Measurements from ENCODE around the gene PDE2A. TPM values are rescaled to one million over a fixed set of nuclear protein-coding genes. Genes with fewer than 3 reads are reported as not detected.

PDE2A gene
- total RNA-seq, 1 donor from 2014 or later: 0.82 TPM

GRCh38 chr11:72582206-72583176 lies 91.7 kb downstream of the PDE2A start:
- Mint-ChIP-seq H3K27ac (ENCODE audit: unreplicated experiment) (no peak overlapping the region), H3K27me3 (ENCODE audit: low read depth, unreplicated experiment) (peaks cover 76% of the 10 kb centered on the region), H3K36me3 (ENCODE audit: low read depth, unreplicated experiment) (peaks cover 2% of the 10 kb centered on the region), H3K4me3 (ENCODE audit: unreplicated experiment) (no peak overlapping the region), H3K9me3 (ENCODE audit: unreplicated experiment) (peaks cover 5% of the 10 kb centered on the region), H3K4me1 (ENCODE audit: low read depth, unreplicated experiment) (no peaks in the 10 kb centered on the region)
- Histone ChIP-seq H4K20me1 (ENCODE audit: insufficient read depth, low read length) (peaks cover 5% of the 10 kb centered on the region), H3K9me3 (ENCODE audit: insufficient read depth, low read depth, low read length) (no peaks in the 10 kb centered on the region), H3K4me3 (ENCODE audit: insufficient read depth, low read depth, low read length) (no peak overlapping the region), H3K27me3 (ENCODE audit: insufficient read depth, low read length) (peaks cover 22% of the 10 kb centered on the region), H3K27ac (ENCODE audit: low read depth, low read length) (no peak overlapping the region), H3K79me2 (ENCODE audit: insufficient read depth, low read length) (no peaks in the 10 kb centered on the region), H2AFZ (ENCODE audit: low read depth, low read length) (no peak overlapping the region), H3K36me3 (ENCODE audit: insufficient read depth, low read length) (no peaks in the 10 kb centered on the region), H3K4me1 (ENCODE audit: insufficient read depth, low read length) (no peaks in the 10 kb centered on the region), H3K9ac (ENCODE audit: low read length) (no peak overlapping the region), H3K4me2 (ENCODE audit: low read length) (no peak overlapping the region)
- DNase-seq (ENCODE audit: low read depth) (no peak), FAIRE-seq (no peak)
- TF ChIP-seq CTCF (IDR thresholded peaks at IDR 0.05; ENCODE audit: insufficient read depth, low read depth, low read length) (no peak), EZH2 (IDR thresholded peaks at IDR 0.05; ENCODE audit: insufficient read depth, low read length) (no peak)

- Histone ChIP-seq H3K36me3 (ENCODE audit: insufficient read depth, low read length) (no peaks in the 10 kb centered on the region), H3K4me2 (ENCODE audit: low read length) (no peak overlapping the region), H3K4me1 (ENCODE audit: insufficient read depth, low read length) (no peaks in the 10 kb centered on the region), H3K9me3 (ENCODE audit: insufficient read depth, low read depth, low read length) (no peaks in the 10 kb centered on the region), H3K9ac (ENCODE audit: low read length) (no peak overlapping the region), H3K27me3 (ENCODE audit: insufficient read depth, low read length) (peaks cover 15% of the 10 kb centered on the region), H3K27ac (ENCODE audit: low read depth, low read length) (no peak overlapping the region), H4K20me1 (ENCODE audit: insufficient read depth, low read length) (peaks cover 5% of the 10 kb centered on the region), H2AFZ (ENCODE audit: low read depth, low read length) (no peak overlapping the region), H3K4me3 (ENCODE audit: insufficient read depth, low read depth, low read length) (no peak overlapping the region), H3K79me2 (ENCODE audit: insufficient read depth, low read length) (no peaks in the 10 kb centered on the region)
- TF ChIP-seq EZH2 (IDR thresholded peaks at IDR 0.05; ENCODE audit: insufficient read depth, low read length): no peak
- no peak for TF ChIP-seq CTCF (IDR thresholded peaks at IDR 0.05; ENCODE audit: insufficient read depth, low read depth, low read length)
- peaks cover 5% of the 10 kb centered on the region for H3K9me3 Mint-ChIP-seq (ENCODE audit: unreplicated experiment)
- no peak overlapping the region for H3K4me3 Mint-ChIP-seq (ENCODE audit: unreplicated experiment)
- H3K36me3 Mint-ChIP-seq (ENCODE audit: low read depth, unreplicated experiment): peaks cover 2% of the 10 kb centered on the region
- no peaks in the 10 kb centered on the region for H3K4me1 Mint-ChIP-seq (ENCODE audit: low read depth, unreplicated experiment)
- H3K27ac Mint-ChIP-seq (ENCODE audit: unreplicated experiment): no peak overlapping the region
- DNase-seq (ENCODE audit: low read depth): no peak
- no peak for FAIRE-seq
- H3K27me3 Mint-ChIP-seq (ENCODE audit: low read depth, unreplicated experiment): peaks cover 68% of the 10 kb centered on the region
Observed at GRCh38 chr11:72581067-72581466, 93.2 kb downstream of the PDE2A start.

GRCh38 chr11:72580642-72580950 lies 93.6 kb downstream of the PDE2A start:
- H3K4me1 Mint-ChIP-seq (ENCODE audit: low read depth, unreplicated experiment): no peaks in the 10 kb centered on the region
- DNase-seq (ENCODE audit: low read depth) (no peak), FAIRE-seq (no peak)
- H3K4me2 ChIP-seq (ENCODE audit: low read length): no peak overlapping the region
- no peak overlapping the region for H3K4me3 ChIP-seq (ENCODE audit: insufficient read depth, low read depth, low read length)
- H4K20me1 ChIP-seq (ENCODE audit: insufficient read depth, low read length): peaks cover 4% of the 10 kb centered on the region
- no peak overlapping the region for H2AFZ ChIP-seq (ENCODE audit: low read depth, low read length)
- H3K9me3 Mint-ChIP-seq (ENCODE audit: unreplicated experiment): peaks cover 5% of the 10 kb centered on the region
- peaks cover 14% of the 10 kb centered on the region for H3K27me3 ChIP-seq (ENCODE audit: insufficient read depth, low read length)
- H3K27me3 Mint-ChIP-seq (ENCODE audit: low read depth, unreplicated experiment): peaks cover 66% of the 10 kb centered on the region
- peaks cover 2% of the 10 kb centered on the region for H3K36me3 Mint-ChIP-seq (ENCODE audit: low read depth, unreplicated experiment)
- TF ChIP-seq CTCF (IDR thresholded peaks at IDR 0.05; ENCODE audit: insufficient read depth, low read depth, low read length): no peak
- no peak for TF ChIP-seq EZH2 (IDR thresholded peaks at IDR 0.05; ENCODE audit: insufficient read depth, low read length)
- no peaks in the 10 kb centered on the region for H3K4me1 ChIP-seq (ENCODE audit: insufficient read depth, low read length)
- H3K9ac ChIP-seq (ENCODE audit: low read length): no peak overlapping the region
- H3K36me3 ChIP-seq (ENCODE audit: insufficient read depth, low read length): no peaks in the 10 kb centered on the region
- no peaks in the 10 kb centered on the region for H3K9me3 ChIP-seq (ENCODE audit: insufficient read depth, low read depth, low read length)
- no peak overlapping the region for H3K27ac ChIP-seq (ENCODE audit: low read depth, low read length)
- no peak overlapping the region for H3K27ac Mint-ChIP-seq (ENCODE audit: unreplicated experiment)
- no peak overlapping the region for H3K4me3 Mint-ChIP-seq (ENCODE audit: unreplicated experiment)
- no peaks in the 10 kb centered on the region for H3K79me2 ChIP-seq (ENCODE audit: insufficient read depth, low read length)

Measured in astrocyte (in vitro differentiated cells and primary cell).